ENCODE results near the gene ARPC5. TPM values are rescaled to one million over a fixed set of nuclear protein-coding genes. Genes with fewer than 3 reads are reported as not detected.

ARPC5 gene
- total and polyA plus RNA-seq, 7 donors: 11.6 to 31.8 (median 13.9) TPM

- intact Hi-C loops (cut with DNase I): loop anchor here in 1 of 2 donors (10.0 kb wide), 1 partner anchor 1042 kb away; no protein-coding TSS in a partner anchor
- peaks cover 0 to 15% of the 10 kb centered on the region in 2 donors for H3K36me3 ChIP-seq (ENCODE audit: insufficient read depth in 1 of 2, low read depth in 1 of 2)
- ATAC-seq (no peak), DNase-seq (no peak)
- no peaks in the 10 kb centered on the region for H3K9me3 ChIP-seq
- peak overlapping the region; percentile 87 for H3K27ac ChIP-seq
- TF ChIP-seq CTCF (IDR thresholded peaks at IDR 0.05): no peak
- 3 to 4% (median 4%) methylated on average over 15 of the region's 15 CpGs for WGBS, 3 donors
- peaks cover 24% of the 10 kb centered on the region for H3K4me1 ChIP-seq
- peaks cover 0 to 4% (median 0%) of the 10 kb centered on the region in 3 donors for H3K27me3 ChIP-seq (ENCODE audit: insufficient read depth in 3 of 3, low read length in 2 of 3)
- peak overlapping the region; percentile 90 for H3K4me3 ChIP-seq
These were observed 725 bp upstream of the ARPC5 start for GRCh38 chr1:183636334-183636682.

- Histone ChIP-seq H3K9me3 (no peaks in the 10 kb centered on the region), H3K27ac (peak overlapping the region; percentile 87), H3K27me3 (ENCODE audit: insufficient read depth in 3 of 3, low read length in 2 of 3) (no peaks in the 10 kb centered on the region), H3K4me1 (peaks cover 34% of the 10 kb centered on the region), H3K4me3 (peak overlapping the region; percentile 90), H3K36me3 (ENCODE audit: insufficient read depth in 1 of 2, low read depth in 1 of 2) (peaks cover 0 to 23% of the 10 kb centered on the region in 2 donors)
- intact Hi-C loops (cut with DNase I): loop anchor here in 1 of 2 donors (2.0 to 10.0 kb wide), 2 partner anchors 162 to 1040 kb away; partner anchors contain the start of gene SMG7
- ATAC-seq (peak; percentile 31 to 59 (median 44)), DNase-seq (peak; percentile 49 to 73)
- 0% methylated on average over 35 to 42 of the region's 42 CpGs for WGBS, 3 donors
- no peak for TF ChIP-seq CTCF (IDR thresholded peaks at IDR 0.05)
These were observed 431 bp downstream of the ARPC5 start for GRCh38 chr1:183635099-183635605.

- H3K27me3 ChIP-seq (ENCODE audit: insufficient read depth in 3 of 3, low read length in 2 of 3): no peaks in the 10 kb centered on the region
- H3K4me1 ChIP-seq: peaks cover 35% of the 10 kb centered on the region
- peak overlapping the region; percentile 90 for H3K4me3 ChIP-seq
- peaks cover 0 to 29% of the 10 kb centered on the region in 2 donors for H3K36me3 ChIP-seq (ENCODE audit: insufficient read depth in 1 of 2, low read depth in 1 of 2)
- ATAC-seq: no peak
- WGBS, 3 donors: 4 to 7% (median 7%) methylated on average over 10 of the region's 10 CpGs
- intact Hi-C loops (cut with DNase I): loop anchor here in 1 of 2 donors (2.0 to 10.0 kb wide), 2 partner anchors 162 to 1040 kb away; partner anchors contain the start of gene SMG7
- H3K27ac ChIP-seq: peak overlapping the region; percentile 87
- no peak for TF ChIP-seq CTCF (IDR thresholded peaks at IDR 0.05)
- H3K9me3 ChIP-seq: no peaks in the 10 kb centered on the region
- no peak for DNase-seq
These were observed 1.0 kb downstream of the ARPC5 start for GRCh38 chr1:183634429-183635065.

- ATAC-seq: no peak
These were observed 1.8 kb downstream of the ARPC5 start for GRCh38 chr1:183633676-183634343.

More at GRCh38 chr1:183633676-183634343, 1.8 kb downstream of the ARPC5 start:
- H3K4me1 ChIP-seq: peaks cover 35% of the 10 kb centered on the region
- intact Hi-C loops (cut with DNase I): loop anchor here in 1 of 2 donors (2.0 to 10.0 kb wide), 2 partner anchors 161 to 1039 kb away; partner anchors contain the start of gene SMG7
- no peaks in the 10 kb centered on the region for H3K27me3 ChIP-seq (ENCODE audit: insufficient read depth in 3 of 3, low read length in 2 of 3)
- WGBS, 3 donors: 0 to 4% (median 3%) methylated on average over 1 of the region's 1 CpG
- peak; percentile 52 for TF ChIP-seq CTCF (IDR thresholded peaks at IDR 0.05)
- H3K36me3 ChIP-seq (ENCODE audit: insufficient read depth in 1 of 2, low read depth in 1 of 2): peaks cover under 1 to 37% of the 10 kb centered on the region in 2 donors
- peak overlapping the region; percentile 90 for H3K4me3 ChIP-seq
- H3K9me3 ChIP-seq: no peaks in the 10 kb centered on the region
- H3K27ac ChIP-seq: peak overlapping the region; percentile 87
- DNase-seq: no peak
